ENCODE measurements around the gene SLC52A1.
"Not testable (repeated sequence)": the region's sequence is repeated elsewhere in the genome, so short reads cannot be mapped to it uniquely, and the experiment has no call there.

SLC52A1 gene

DNA sequence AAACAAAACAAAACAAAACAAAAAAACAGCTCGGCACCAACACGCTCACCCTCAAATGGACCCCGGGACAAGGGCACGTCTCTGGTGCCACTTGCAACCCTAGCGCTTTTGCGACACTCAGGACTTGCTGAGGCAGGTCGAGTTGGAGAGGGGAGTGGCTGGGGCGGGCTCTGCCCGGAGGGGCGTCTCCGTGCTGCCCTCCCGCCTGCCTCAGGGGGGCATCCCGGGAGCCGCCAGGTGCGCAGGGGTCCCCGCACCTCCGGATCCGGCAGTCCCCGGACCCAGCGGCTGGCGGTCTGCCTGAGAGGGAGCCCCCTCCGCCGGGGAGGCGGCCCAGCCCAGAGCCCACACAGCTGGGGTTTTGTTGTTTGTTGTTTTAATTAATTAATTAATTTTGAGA lies at the start of gene SLC52A1:
SLC52A1 (minus strand) TSS at position 112 of the 400 bp plus-strand sequence. CDS start 820 bp downstream, outside the sequence.
- no peak for DNase-seq

DNA sequence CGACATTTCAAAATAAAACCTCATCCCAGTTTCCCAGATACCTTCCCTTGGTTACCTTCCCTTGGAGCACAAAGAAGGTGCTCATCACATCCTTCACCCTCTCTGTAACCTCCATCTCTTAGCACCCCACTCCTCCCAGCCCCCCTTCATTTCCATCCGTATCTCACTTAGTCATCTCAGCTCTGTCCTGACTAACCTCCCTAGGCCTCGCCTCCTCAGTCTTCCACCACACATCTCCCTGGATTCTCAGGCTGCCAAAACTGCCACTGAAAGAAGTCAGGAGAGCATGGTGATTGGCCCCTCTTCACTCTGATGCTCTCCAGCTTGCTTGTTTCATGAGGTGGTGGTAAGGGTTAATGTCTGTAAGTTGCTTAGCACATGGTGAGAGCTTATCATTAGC lies 45.4 kb upstream of the SLC52A1 start:
- DNase-seq: no peak

DNA sequence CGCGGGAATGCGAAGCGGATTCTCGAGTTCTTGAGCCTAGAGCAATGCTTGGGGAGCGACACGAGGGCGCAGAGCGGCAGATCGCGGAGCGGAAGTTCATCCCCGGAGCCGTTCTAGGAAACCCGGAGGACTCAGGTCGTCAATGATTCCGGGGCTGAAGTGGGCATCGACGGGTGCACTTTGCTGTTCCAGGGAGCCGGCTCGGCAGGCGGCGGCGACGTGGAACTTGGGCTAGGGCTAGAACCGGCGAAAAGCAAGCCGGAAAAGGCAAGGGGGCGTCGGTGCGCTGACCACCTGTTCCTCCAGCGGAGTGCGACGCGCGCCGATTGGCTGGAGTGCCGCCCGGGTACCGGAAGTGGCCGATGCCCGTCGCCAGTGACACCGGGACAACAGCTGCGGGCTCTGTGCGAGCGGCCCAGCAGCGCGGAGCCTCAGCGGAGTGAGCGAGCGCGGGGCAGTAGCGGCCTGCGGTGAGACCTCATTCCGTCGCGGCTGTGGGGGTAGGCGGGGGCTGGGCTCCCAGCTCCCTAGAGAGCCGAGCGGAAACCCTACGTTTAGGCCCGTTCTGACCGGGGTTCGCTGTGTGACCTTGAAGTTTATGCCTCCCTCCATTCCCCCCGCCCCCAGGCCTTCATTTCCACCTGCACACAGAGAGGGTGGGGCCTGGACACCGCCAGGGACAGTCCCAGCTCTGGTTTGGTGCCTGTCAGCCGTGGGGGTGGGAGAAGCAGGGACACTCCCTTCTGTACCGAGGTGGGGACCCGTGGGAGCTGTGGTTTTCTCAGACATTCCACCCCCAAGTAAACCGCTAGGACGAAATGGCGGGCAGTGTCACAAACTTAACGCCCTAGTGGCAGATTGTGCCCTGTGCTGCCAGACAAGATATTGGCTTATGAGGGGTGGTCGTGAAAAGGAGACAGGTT lies 43.1 kb upstream of the SLC52A1 start, which contains the start of gene ZFP3:
ZFP3 (plus strand) TSS at position 362 of the 923 bp plus-strand sequence. CDS start 13,038 bp downstream, outside the sequence.
- peak; percentile 70 for DNase-seq

DNA sequence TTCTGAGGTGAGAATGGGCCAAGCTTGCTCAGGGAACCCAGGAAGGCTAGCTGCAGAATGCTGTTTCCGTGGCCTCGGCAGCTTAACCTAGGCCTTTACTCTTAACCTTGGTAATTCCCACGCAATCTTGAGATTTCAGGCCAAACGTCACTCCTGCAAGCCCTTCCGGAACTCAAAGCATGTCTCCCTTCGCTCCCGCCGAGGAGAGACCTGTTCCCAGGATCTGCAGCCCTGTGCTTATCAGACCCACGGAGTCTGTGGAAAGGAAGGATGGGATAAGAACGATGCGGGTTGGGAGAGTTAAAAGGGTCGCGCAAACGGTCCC lies 42.5 kb upstream of the SLC52A1 start:
- no peak for DNase-seq

DNA sequence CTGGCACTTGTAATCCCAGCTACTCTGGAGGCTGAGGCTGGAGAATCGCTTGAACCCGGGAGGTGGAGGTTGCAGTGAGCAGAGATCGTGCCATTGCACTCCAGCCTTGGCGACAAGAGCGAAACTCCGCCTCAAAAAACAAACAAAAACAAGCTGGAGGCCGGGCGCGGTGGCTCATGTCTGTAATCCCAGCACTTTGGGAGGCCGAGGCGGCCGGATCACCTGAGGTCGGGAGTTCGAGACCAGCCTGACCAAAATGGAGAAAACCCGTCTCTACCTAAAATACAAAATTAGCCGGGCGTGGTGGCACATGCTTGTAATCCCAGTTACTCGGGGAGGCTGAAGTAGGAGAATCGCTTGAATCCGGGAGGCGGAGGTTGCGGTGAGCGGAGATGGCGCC lies 42.0 kb upstream of the SLC52A1 start:
- DNase-seq: not testable (repeated sequence)

DNA sequence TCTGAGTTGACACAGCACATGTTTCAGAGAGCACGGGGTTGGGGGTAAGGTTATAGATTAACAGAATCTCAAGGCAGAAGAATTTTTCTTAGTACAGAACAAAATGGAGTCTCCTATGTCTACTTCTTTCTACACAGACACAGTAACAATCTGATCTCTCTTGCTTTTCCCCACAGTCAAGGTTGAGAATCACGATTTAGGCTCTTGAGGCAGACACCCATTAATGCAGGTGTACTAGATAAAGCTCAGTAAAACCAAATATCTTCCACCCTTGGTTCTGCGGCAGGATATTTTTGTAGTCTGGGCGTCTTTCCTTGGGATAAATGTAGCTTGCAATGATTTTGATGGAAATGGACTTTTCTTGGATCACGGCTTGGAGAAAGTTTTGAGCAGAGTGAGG lies 40.2 kb upstream of the SLC52A1 start:
- DNase-seq: not testable (repeated sequence)

DNA sequence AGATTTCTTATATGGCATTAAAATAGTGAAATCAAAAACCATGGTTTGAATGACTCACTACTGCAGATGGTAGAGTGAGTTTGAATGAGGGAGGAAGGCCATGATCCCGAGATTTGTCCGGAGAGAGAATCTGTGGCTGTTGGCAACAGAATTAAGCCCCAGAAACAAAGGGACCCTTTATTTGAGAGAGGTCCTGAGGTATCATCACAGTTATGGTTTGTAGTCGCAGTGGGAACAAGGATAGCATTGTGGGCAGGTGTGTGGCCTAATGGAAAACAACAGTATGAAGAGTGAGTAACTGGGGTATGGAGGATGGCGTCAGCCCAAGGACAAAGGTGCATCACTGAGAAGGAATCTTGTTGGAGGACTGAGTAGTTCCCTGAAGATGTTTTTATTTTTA lies 34.5 kb upstream of the SLC52A1 start:
- no peak for DNase-seq

DNA sequence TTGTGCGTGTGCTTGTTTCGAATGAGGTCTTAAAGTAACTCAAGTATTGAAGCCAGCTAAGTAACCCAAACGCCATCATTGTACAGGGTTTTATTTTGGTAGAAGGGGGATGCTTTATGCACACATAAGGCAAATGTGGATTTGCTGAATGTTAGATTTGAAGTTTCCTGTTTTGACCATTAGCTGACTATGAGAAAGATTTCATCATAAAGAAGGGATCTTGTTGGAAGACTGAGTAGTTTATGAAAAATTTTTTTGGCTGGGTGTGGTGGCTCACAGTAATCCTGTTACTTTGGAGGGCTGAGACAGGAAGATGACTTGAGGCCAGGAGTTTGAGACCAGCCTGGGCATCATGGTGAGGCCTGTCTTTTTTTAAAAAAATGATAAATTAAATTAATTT lies 33.0 kb upstream of the SLC52A1 start:
- DNase-seq: no peak

DNA sequence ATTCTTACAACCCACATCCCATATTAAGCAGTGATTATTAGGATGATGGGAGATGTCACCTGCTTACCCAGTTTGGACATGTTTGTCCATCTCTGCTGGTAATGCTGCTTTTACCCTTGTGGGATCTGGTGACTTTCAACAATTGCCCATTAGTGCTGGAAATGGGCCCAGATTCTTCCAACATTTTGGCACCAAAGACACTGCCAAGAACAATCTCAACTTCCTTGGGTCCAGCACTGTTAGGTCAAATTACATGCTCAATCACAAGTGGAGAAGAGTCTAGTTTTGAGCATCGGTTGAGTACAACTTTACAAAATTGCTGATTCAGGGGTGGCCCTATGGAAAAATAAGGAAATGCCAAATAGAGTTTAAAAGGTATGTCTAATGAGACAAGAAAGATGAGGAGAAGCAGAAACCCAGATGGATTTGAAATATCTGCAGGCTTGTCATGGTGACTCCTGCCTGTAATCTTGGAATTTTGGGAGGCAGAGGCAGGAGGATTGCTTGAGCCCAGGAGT lies 30.1 kb upstream of the SLC52A1 start:
- no peak for DNase-seq

DNA sequence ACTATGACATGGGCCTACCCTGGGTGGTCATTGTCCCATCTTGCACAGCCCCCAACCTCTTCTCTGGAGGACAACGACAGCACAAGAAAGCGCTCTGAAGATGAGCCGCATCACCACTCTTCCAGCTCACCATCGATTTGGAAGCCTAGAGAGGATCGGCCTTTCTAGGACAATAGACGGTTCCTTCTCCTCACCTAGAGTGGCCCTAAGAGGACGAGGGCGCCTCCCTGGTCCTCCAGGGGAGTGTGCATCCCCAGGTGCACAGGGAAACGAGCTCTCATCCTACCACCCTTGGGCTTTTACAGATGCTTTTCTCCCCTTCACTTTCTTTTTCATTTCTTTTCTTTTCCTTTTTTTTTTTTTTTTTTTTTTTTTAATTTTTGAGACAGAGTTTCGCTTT lies 20.3 kb upstream of the SLC52A1 start:
- no peak for DNase-seq

DNA sequence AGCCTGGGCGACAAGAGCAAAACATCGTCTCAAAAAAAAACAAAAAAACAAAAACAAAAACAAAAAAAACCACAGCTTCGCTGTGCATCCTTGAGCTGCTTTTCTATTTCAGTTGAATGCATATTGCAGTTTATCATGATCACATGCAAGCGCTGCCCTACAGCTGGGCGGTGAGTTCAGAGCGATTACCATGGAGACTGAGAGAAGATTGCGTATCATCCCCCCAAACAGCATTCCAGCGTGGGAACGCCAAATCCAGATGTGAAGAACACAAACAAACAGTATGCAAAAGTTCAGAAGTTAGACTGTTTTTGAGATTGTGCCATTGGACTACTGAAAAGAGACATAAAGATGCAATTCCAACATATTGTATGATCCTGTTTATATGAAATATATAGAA lies 15.1 kb upstream of the SLC52A1 start:
- no peak for DNase-seq

DNA sequence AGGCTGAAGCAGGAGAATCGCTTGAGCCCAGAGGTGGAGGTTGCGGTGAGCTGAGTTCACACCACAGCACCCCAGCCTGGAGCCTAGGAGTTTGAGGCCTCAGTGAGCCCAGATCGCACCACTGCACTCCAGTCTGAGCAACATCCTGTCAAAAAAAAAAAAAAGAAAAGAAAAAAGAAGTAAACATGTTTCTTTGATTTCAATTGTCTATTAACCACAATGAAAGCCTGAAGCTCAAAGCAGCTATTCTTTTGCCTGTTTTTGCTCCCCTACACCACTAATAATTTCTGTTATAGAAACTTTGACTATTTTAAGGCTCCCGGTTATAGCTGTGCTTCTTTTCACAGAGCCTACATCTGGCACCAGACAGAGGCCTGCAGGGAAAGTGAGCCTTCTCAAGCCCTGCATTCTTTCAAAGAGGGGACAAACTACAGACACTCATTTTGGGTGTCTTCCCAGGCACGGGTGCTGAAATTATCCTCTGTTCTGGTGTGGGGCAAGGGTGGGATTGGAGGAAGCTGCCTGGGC lies 14.2 kb upstream of the SLC52A1 start:
- peak; percentile 75 for DNase-seq

DNA sequence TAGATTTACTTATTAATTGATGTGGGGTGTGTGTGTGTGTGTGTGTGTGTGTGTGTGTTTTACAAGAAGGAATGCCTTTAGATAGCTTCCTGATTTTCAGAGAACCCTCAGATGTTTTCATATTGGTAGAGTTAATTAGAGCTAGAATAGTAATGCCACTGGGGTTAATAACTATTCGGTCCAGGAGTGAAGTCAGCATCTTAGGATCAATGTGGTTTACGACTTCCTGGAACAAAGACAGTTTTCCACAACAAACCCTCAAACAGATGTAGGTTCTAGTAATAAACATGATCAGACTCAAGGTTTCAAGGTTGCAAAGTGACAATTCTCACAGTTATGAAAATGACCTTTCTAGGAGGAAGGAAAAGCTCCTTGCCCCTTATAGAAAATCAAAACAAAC lies 12.2 kb upstream of the SLC52A1 start:
- DNase-seq: no peak

DNA sequence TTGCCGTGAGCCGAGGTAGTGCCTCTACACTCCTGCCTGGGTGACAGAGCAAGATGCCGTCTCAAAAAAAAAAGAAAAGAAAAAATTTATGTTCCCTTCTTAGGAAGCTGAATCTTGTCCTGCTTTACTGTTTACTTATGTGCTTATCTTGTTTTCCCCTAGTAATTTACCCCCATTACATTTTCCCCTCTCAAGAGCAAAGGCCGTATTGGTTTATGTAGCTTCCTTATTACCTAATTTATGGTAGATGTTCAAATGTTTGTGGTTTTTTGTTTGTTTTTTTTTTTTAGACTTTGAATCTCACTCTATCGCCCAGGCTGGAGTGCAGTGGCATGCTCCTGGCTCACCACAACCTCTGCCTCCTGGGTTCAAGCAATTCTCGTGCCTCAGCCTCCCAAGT lies 10.3 kb upstream of the SLC52A1 start:
- no peak for DNase-seq

DNA sequence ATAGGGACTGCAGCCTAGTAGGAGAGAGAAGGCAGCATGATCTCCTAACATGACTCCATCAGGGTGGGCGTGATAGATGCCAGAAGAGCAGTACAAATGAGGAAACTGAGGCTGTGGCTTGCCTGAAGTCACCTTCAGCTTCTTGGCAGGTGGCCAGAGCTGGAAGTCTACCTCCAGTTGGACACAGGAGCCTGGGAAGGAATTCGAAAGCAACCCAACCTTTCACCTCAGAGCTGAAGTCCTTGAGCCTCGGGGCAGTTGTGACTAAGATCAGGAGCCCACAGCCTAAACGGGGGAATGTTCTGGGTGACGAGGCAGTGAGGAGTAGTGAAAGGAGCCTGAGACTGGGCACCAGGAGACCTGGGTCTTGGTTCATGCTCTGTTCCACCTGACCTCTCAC lies 9.4 kb upstream of the SLC52A1 start:
- no peak for DNase-seq

DNA sequence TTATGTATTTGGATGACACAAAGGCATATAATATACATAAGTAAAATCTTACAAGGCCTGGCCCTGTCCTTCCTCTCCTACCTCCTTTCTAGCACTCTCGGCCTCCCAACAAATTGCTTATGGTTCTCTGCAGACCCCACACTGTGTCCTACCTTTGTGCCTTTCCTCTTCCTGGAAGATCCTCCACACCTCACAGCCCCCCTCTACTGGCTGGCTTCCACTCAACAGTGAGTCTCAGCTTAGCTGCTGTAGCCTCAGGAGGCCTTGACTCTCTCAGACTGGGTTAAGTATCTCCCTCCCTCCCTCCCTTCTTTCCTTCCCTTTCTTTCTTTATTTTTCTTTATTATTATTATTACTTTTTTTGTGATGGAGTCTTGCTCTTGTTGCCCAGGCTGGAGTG lies 8.3 kb upstream of the SLC52A1 start:
- no peak for DNase-seq

DNA sequence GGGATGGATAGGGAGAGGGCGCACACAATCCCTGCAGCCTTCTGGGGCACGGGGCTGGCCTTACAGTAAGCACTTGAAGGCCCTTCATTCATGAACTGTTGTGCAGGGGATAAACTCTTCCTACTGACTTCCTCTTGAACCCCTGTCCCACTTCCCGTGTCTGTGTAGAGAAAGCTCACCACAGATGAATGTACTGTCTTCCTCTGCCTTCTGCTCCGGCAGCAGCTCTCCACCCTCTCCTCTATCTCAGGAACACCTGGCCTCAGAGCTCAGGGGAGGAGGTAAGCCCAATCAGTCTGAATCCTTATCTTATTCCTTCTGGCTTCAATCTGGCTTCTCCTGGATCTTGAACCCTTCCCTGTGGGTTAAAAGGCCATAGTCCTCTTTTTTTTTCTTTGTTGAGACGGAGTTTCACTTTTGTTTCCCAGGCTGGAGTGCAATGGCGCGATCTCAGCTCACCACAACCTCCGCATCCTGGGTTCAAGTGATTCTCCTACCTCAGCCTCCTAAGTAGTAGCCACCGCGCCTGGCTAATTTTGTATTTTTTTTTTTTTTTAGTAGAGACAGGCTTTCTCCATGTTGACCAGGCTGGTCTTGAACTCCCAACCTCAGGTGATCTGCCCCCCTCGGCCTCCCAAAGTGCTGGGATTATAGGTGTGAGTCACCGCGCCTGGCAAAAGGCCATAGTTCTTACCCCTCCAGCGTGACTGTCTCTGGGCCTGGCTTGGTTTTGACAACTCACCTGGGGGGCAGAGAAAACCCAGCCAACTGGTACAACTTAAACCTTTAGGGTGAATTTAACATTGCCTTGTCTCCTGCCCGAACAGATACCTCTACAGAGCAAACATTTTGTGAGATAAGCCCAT lies 7.2 kb upstream of the SLC52A1 start:
- no peak for DNase-seq

DNA sequence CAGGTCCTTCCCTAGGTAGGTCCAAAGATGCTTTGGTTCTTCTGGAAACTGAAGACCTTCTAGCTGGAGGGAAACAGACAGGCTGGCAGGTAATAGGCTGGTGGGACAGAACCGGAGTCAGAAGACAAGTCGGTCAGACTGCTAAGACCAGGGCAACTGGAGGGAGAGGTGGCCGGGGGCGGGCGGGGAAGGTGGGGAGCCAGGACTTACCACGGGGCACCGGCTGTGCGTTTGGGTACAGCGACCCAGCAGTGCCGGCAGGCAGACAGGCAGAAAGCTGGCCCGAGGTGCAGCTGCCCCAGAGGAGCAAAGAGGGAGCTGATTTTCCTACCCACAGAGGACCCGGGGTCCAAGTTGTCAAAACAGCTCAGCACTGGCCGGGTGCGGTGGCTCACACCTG lies 575 bp downstream of the SLC52A1 start:
- no peak for DNase-seq

DNA sequence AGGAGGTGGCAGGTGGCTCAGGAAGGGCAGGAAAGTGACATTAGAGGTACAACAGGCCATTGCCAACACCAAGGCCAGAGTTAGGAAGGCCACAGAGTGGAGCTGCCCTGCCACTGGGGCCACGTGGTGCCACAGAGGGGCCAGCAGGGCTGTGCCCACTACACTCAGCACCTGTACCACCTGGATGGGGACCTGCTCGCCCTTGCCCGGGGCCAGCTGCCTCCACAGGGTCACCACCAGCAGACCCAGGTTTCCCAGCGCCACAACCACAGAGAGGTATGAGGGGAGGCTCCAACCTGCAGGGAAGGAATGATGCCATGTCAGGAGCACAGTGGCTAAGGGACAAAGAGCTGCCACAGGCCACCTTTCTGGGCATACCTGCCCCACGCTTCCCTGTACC lies 1.2 kb downstream of the SLC52A1 start:
- DNase-seq: no peak

DNA sequence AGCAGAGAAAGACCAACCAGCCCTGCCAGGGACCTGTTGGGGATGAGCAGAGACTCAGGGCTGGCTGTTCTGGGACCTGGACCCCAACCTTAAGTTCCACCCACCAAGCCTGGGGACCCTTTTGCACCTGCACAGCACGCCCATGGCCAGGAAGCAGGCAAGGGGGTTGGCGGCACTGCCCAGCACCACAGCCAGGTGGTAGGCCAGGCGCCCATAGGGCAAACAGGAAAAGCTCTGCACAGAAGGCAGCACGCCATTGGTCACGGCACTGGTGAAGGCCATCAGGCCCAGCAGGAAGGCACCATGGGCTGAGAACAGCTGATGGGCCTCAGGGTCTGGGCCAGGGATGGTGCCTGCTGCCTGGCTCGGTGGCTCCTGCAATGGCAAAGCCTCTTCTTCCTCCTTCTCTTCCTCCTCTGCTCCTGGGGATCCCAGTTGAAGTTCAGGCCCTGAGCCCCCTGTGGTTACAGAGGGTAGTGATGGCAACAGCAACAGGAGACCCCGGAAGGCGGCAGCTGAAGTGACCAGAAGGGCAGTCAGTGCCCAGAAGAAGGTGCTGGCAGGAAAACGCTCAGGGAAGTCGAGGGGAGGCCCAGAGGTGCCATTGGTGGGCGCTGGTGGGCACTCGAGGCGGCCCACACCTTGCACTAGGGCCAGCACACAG lies 1.7 kb downstream of the SLC52A1 start:
- no peak for DNase-seq

DNA sequence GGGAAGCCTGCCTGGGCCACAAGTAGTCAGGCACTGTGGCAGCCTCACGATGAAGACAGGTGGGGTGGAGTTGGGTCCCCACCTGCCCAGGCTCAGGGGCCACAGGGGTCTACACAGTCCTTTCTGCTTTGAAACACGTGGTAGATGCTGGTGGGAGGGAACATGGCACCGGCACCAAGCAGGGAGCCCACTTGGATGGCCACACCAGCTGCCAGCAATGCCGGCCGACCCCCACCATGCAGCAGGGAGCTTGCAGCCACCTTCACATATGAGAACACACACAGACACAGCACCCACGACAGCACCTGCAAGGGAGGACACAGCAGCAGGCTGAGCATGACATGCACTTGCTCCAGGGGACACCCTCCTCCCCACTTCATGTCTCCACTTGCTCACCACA lies 2.4 kb downstream of the SLC52A1 start:
- no peak for DNase-seq

DNA sequence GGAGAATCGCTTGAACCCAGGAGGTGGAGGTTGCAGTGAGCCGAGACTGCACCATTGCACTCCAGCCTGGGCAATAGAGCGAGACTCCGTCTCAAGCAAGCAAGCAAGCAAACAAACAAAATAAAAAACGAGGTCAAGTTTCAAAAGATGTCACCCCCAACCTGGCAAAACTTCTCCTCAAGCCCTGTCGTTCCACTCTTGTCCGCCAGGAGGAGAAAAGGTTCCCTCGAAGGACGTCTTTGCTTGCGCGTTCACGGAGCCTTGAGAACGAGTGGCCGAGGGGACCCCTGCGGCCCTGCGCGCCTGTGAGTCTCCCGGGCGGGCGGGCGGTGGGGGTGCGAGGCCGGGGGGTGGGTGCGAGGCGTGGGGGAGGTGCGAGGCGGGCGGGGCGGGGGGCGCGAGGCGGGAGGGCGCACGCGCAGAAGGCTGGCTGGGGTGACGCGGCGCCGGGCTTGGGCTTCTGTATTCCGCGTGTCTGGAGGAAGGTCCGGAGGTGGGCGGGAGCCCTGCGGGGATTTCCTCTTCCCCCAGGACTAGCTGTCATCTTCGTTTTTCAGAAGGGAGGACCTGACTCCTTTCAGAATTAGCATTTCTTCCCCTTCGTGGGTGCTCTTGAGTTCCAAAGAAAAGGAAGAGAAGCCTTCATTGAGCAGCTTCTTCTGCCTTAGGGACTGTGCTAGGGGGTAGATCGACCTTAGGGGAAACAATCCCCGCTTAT lies 3.7 kb downstream of the SLC52A1 start:
- DNase-seq: peak; percentile 85

Measured in activated gamma-delta T cell treated with Interleukin-2 at 50 U/mL for 16 hours (primary cell).